Measurements from ENCODE around the gene CLDN9. TPM values are rescaled to one million over a fixed set of nuclear protein-coding genes. Genes with fewer than 3 reads are reported as not detected.

The CLDN9 gene
- total RNA-seq: under 1 TPM in 2 of 4 donors, not detected in 2; 0.32 to 0.39 TPM

- Histone ChIP-seq H3K4me3 (no peak within 1 kb of the TSS), H3K4me1 (peaks cover 0 to 5% (median 0%) of the 10 kb centered on the region in 3 donors), H3K36me3 (no peaks in the 10 kb centered on the region), H3K27me3 (peaks cover 93% of the 10 kb centered on the region), H3K27ac (no peak within 1 kb of the TSS), H3K9me3 (no peaks in the 10 kb centered on the region)
- no peak for ATAC-seq
- TF ChIP-seq POLR2A (IDR thresholded peaks at IDR 0.05) (no peak), POLR2AphosphoS5 (IDR thresholded peaks at IDR 0.05) (no peak), CTCF (IDR thresholded peaks at IDR 0.05) (no peak), EP300 (IDR thresholded peaks at IDR 0.05) (no peak)
- WGBS, 2 donors (ENCODE audit: low coverage in 1 of 2): no CpG with 5 or more reads among the region's 27 CpGs
Observed at GRCh38 chr16:3012828-3013420, at the start of gene CLDN9. TSS of gene CLDN9 (plus strand) at chr16:3012923. CDS start at chr16:3013363, 440 bp downstream.

GRCh38 chr16:2963074-2963722 is 49.5 kb upstream of the CLDN9 start:
- Histone ChIP-seq H3K4me1 (peaks cover 7 to 57% (median 33%) of the 10 kb centered on the region in 3 donors), H3K4me3 (peak overlapping the region in 1 of 2 donors; percentile 35), H3K27me3 (peaks cover 100% of the 10 kb centered on the region), H3K36me3 (no peaks in the 10 kb centered on the region), H3K27ac (no peak overlapping the region), H3K9me3 (no peaks in the 10 kb centered on the region)
- WGBS, 2 donors (ENCODE audit: low coverage in 1 of 2): no CpG with 5 or more reads among the region's 40 CpGs
- TF ChIP-seq POLR2AphosphoS5 (IDR thresholded peaks at IDR 0.05) (no peak), POLR2A (IDR thresholded peaks at IDR 0.05) (no peak), EP300 (IDR thresholded peaks at IDR 0.05) (no peak), CTCF (IDR thresholded peaks at IDR 0.05) (no peak)
- ATAC-seq: no peak

GRCh38 chr16:2963723-2964474 is 48.8 kb upstream of the CLDN9 start, which contains the start of gene KREMEN2:
TSS of gene KREMEN2 (plus strand) at chr16:2964275. CDS start at chr16:2964521, 246 bp downstream.
- H3K4me3 ChIP-seq: peak within 1 kb of the TSS in 1 of 2 donors; percentile 35
- no peaks in the 10 kb centered on the region for H3K9me3 ChIP-seq
- 0% methylated on average over 3 to 10 of the region's 60 CpGs for WGBS, 2 donors (ENCODE audit: low coverage in 1 of 2)
- TF ChIP-seq POLR2AphosphoS5 (IDR thresholded peaks at IDR 0.05) (no peak), CTCF (IDR thresholded peaks at IDR 0.05) (no peak), EP300 (IDR thresholded peaks at IDR 0.05) (no peak), POLR2A (IDR thresholded peaks at IDR 0.05) (no peak)
- no peak within 1 kb of the TSS for H3K27ac ChIP-seq
- H3K4me1 ChIP-seq: peaks cover 7 to 64% (median 39%) of the 10 kb centered on the region in 3 donors
- H3K36me3 ChIP-seq: no peaks in the 10 kb centered on the region
- peaks cover 100% of the 10 kb centered on the region for H3K27me3 ChIP-seq
- no peak for ATAC-seq

- Histone ChIP-seq H3K4me3 (peak overlapping the region in 1 of 2 donors; percentile 35), H3K27me3 (peaks cover 94% of the 10 kb centered on the region)
Observed at GRCh38 chr16:2964475-2965336, 48.0 kb upstream of the CLDN9 start.

More at GRCh38 chr16:2964475-2965336, 48.0 kb upstream of the CLDN9 start:
- no peak for TF ChIP-seq CTCF (IDR thresholded peaks at IDR 0.05)
- TF ChIP-seq EP300 (IDR thresholded peaks at IDR 0.05): no peak
- no peak for TF ChIP-seq POLR2AphosphoS5 (IDR thresholded peaks at IDR 0.05)
- TF ChIP-seq POLR2A (IDR thresholded peaks at IDR 0.05): no peak
- WGBS, 2 donors (ENCODE audit: low coverage in 1 of 2): no CpG with 5 or more reads among the region's 68 CpGs
- no peak for ATAC-seq
- Histone ChIP-seq H3K27ac (no peak overlapping the region), H3K9me3 (no peaks in the 10 kb centered on the region), H3K4me1 (peaks cover 7 to 70% (median 39%) of the 10 kb centered on the region in 3 donors), H3K36me3 (no peaks in the 10 kb centered on the region)

Measured in gastroesophageal sphincter (tissue), 4 donors.